CD4-positive, alpha-beta T cell treated with Interleukin-21 for 1 hour (primary cell): ENCODE results near the gene C6orf132.

ENCODE experiments used
- DNase-seq: peaks from one replicate; pipeline ENCODE4 v3.0.0-alpha.2; 2020

The C6orf132 gene

DNA sequence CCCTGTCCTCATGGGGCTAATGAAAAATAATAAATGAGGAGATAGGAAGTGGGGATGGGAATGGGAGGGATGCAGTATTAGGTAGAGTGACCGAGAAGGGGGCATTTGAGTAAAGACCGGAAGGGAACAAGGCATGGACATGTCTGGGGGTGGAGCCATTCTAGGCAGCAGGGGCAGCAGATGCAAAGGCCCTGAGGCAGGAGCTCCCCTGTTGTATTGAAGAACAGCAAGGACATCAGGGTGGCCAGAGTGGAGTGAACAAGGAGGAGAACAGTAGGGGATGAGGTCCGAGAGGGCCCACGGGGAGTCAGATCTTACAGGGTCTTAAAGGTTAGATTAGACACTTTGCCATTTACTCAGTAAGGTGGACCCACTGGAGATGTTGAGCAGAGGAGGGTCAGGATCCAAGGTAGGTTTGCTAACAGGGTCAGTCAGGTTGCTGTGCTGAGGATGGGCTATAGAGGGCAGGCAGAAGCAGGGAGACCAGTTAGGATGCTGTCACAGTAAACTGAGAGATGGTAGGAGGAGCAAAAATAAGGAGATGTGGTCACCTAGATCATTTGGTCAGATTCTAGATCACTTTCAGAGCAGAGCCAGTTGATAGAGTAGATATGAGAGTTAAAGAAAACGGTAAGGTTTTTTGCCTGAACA is 73.4 kb downstream of the C6orf132 start:
- no peak for DNase-seq

DNA sequence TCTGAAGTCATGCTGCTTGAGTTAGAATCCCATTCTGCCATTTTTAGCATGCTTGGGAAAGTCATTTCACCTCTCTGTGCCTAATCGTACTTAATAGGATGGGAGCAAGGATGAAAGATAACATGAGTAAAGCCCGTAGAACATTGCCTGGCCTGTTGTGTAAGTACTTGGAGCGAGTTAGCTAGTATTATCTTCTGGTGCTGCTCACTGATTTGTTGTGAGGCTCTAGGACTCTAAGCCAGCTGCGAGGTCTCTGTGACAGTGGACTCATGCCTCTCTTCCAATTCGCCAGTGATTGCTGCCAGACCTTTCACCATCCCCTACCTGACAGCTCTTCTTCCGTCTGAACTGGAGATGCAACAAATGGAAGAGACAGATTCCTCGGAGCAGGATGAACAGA is 74.2 kb downstream of the C6orf132 start:
- no peak for DNase-seq

DNA sequence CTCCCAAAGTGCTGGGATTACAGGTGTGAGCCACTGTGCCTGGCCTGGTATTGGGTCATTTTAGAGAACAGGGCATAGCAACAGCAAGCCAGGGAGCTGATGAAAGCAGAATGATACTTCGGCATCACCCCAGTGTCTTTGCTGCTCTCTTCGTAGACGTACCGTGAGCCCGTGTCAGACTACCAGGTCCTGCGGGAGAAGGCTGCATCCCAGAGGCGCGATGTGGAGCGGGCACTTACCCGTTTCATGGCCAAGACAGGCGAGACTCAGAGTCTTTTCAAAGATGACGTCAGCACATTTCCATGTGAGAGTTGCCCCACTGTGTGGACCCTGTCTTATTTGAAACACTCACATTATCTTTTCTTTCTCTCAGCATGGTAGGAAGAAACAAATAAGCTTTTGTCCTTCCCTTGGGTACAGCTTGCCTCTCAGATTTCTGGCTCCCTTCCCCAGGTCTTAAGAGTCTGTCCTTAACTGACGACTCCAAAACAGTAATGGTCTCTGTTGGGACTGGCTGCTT is 76.2 kb downstream of the C6orf132 start:
- no peak for DNase-seq

DNA sequence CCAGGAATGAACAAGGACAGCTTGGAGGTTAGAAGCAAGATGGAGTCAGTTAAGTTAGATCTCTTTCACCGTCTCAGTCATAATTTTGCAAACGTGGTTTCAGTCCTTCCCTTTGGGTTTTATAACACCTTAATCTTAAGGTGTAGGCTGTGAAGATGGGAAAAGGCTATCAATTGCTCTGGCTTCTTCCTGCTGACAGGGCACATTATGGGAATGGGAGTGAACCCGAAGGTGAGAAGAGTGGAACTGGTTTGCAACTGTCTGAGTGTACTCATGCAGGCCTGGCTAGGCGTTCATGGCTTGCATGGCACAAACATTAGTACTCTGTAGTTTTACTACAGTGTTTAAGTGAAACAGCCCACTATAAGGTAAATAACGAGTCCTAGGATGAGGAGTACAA is 82.7 kb downstream of the C6orf132 start:
- DNase-seq = no peak

DNA sequence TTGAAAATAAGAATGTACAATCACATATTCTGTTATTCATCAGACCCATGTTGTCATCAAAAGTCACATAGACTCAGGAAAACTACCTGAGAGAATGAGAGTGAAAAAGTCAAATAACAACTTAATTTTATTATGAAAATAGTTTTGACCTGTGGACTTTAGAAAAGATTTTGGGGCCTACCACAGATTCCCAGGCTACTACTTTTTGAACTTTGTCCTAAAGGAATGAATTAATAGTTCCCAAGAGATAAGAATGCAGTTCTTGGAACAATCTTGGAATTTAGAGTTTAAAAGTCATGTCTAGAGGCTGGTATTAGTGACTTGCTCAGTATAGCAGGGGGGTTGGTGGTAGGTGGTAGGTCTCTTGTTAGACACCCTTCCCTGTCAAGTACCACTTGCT is 88.8 kb downstream of the C6orf132 start:
- no peak for DNase-seq

DNA sequence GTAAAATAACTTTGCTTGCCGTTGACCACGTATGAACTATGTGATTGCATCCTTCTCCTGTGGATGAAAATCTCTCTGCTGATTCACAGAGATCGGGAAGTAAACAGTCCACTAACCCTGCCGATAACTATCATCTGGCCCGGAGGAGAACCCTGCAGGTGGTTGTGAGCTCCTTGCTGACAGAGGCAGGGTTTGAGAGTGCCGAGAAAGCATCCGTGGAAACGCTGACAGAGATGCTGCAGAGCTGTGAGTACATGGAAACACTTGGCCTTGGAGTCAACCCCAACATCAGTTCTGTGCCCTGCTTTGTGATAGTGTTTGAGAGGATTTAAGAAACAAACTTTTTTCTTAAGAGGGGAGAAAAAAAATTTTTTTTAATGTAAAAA is 91.2 kb downstream of the C6orf132 start:
- no peak for DNase-seq
